ENCODE results near the gene ABCB9. TPM values are rescaled to one million over a fixed set of nuclear protein-coding genes. Genes with fewer than 3 reads are reported as not detected.

Gene ABCB9
- total RNA-seq, 1 donor from 2014 or later, result 4.2 TPM

- no peak overlapping the region for H3K4me3 ChIP-seq
- DNase-seq (ENCODE audit: extremely low spot score in 2 of 2), result no peak
- H3K27ac ChIP-seq, result no peak overlapping the region
- TF ChIP-seq POLR2A (IDR thresholded peaks at IDR 0.05) (no peak), POLR2AphosphoS5 (IDR thresholded peaks at IDR 0.05; ENCODE audit: insufficient read depth in 1 of 2, low read depth in 1 of 2) (no peak), CTCF (IDR thresholded peaks at IDR 0.05) (no peak)
- peaks cover 0 to 36% of the 10 kb centered on the region in 2 donors for H3K36me3 ChIP-seq
- H3K4me1 ChIP-seq, result no peaks in the 10 kb centered on the region
- H3K9me3 ChIP-seq, result no peaks in the 10 kb centered on the region
- no peaks in the 10 kb centered on the region for H3K27me3 ChIP-seq
- intact Hi-C loops (cut with DNase I), result no loop called here
These were observed 35.2 kb upstream of the ABCB9 start for GRCh38 chr12:123001464-123001863.

GRCh38 chr12:123000578-123000977 lies 34.3 kb upstream of the ABCB9 start:
- Histone ChIP-seq H3K9me3 (no peaks in the 10 kb centered on the region), H3K4me3 (no peak overlapping the region), H3K4me1 (peaks cover 9% of the 10 kb centered on the region), H3K27ac (no peak overlapping the region), H3K36me3 (peaks cover 0 to 36% of the 10 kb centered on the region in 2 donors), H3K27me3 (no peaks in the 10 kb centered on the region)
- intact Hi-C loops (cut with DNase I), result no loop called here
- TF ChIP-seq CTCF (IDR thresholded peaks at IDR 0.05), result no peak
- TF ChIP-seq POLR2AphosphoS5 (IDR thresholded peaks at IDR 0.05; ENCODE audit: insufficient read depth in 1 of 2, low read depth in 1 of 2), result no peak
- no peak for TF ChIP-seq POLR2A (IDR thresholded peaks at IDR 0.05)
- no peak for DNase-seq (ENCODE audit: extremely low spot score in 2 of 2)

- Histone ChIP-seq H3K27me3 (no peaks in the 10 kb centered on the region), H3K4me3 (no peak overlapping the region), H3K36me3 (peaks cover 0 to 36% of the 10 kb centered on the region in 2 donors), H3K4me1 (peaks cover 12% of the 10 kb centered on the region), H3K9me3 (no peaks in the 10 kb centered on the region), H3K27ac (no peak overlapping the region)
- TF ChIP-seq POLR2AphosphoS5 (IDR thresholded peaks at IDR 0.05; ENCODE audit: insufficient read depth in 1 of 2, low read depth in 1 of 2) (no peak), CTCF (IDR thresholded peaks at IDR 0.05) (no peak)
- intact Hi-C loops (cut with DNase I), result no loop called here
- DNase-seq (ENCODE audit: extremely low spot score in 2 of 2), result no peak
These were observed 33.7 kb upstream of the ABCB9 start for GRCh38 chr12:122999986-123000420.

GRCh38 chr12:122999196-122999946 lies 33.1 kb upstream of the ABCB9 start:
- TF ChIP-seq POLR2A (IDR thresholded peaks at IDR 0.05) (no peak), CTCF (IDR thresholded peaks at IDR 0.05) (no peak), POLR2AphosphoS5 (IDR thresholded peaks at IDR 0.05; ENCODE audit: insufficient read depth in 1 of 2, low read depth in 1 of 2) (no peak)
- Histone ChIP-seq H3K4me3 (no peak overlapping the region), H3K27me3 (no peaks in the 10 kb centered on the region), H3K27ac (no peak overlapping the region), H3K4me1 (peaks cover 12% of the 10 kb centered on the region), H3K36me3 (peaks cover 0 to 30% of the 10 kb centered on the region in 2 donors), H3K9me3 (no peaks in the 10 kb centered on the region)
- DNase-seq (ENCODE audit: extremely low spot score in 2 of 2), result no peak
- intact Hi-C loops (cut with DNase I), result no loop called here

DNA sequence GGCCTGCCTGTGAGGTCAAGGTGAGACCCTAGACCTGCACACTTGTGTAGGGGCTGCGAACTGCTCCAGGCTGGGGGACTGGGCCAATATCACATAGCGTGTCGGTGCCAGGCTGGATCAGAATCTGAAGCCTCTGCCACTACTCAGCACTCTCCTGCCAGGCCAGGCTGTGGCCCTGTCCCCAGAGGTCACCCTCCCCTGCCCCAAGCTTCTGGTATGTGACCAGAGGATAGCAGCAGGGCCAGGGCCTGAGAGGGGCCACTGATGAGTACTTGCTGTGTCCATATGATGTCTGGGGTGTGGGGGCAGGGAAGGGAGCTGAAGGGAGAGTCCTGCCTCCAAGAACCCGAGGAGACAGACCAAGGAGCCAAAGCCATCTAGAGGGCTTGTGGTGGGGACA lies 32.1 kb upstream of the ABCB9 start:
- peaks cover 0 to 24% of the 10 kb centered on the region in 2 donors for H3K36me3 ChIP-seq
- H3K4me3 ChIP-seq, result no peak overlapping the region
- H3K4me1 ChIP-seq, result peaks cover 12% of the 10 kb centered on the region
- no peaks in the 10 kb centered on the region for H3K9me3 ChIP-seq
- H3K27ac ChIP-seq, result no peak overlapping the region
- no peaks in the 10 kb centered on the region for H3K27me3 ChIP-seq
- no peak for DNase-seq (ENCODE audit: extremely low spot score in 2 of 2)
- intact Hi-C loops (cut with DNase I), result no loop called here
- TF ChIP-seq POLR2AphosphoS5 (IDR thresholded peaks at IDR 0.05; ENCODE audit: insufficient read depth in 1 of 2, low read depth in 1 of 2), result no peak
- TF ChIP-seq POLR2A (IDR thresholded peaks at IDR 0.05), result no peak
